ENCODE data around the gene GPHA2.

Gene GPHA2

DNA sequence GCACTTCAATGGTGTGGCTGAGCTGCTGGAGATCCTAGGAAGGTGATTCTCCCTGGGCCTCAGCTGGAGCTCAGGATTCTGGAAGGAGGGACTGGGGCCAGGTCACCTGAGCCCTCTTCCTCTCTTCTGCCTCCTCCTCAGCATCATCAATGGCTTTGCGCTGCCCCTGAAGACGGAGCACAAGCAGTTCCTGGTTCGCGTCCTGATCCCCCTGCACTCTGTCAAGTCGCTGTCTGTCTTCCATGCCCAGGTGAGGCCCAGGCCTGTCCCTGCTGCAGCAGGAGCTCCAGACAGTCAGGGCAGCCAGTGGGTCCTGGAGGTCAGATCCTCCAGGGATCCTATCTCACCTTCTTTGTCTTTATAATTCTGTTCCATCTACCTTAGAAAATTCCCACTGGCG is 5.4 kb downstream of the GPHA2 start:
- DNase-seq (ENCODE audit: low spot score): no peak

DNA sequence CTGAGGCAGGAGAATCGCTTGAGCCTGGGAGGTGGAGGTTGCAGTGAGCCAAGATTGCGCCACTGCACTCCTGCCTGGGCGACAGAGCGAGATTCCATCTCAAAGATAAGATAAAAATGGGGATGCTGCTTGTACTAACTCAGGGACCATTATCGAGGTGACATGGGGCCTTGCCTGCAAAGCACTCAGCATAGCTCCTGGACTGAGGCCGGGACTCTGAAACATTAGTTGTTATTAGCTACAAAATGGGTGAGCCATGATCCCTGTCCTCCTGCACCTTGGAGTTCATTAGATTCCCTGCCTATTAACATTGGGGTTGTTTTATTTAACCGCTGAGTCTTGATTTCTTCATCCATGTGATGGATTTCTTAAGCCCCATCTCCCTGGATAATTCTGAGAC is 6.1 kb downstream of the GPHA2 start:
- DNase-seq (ENCODE audit: low spot score): no peak

DNA sequence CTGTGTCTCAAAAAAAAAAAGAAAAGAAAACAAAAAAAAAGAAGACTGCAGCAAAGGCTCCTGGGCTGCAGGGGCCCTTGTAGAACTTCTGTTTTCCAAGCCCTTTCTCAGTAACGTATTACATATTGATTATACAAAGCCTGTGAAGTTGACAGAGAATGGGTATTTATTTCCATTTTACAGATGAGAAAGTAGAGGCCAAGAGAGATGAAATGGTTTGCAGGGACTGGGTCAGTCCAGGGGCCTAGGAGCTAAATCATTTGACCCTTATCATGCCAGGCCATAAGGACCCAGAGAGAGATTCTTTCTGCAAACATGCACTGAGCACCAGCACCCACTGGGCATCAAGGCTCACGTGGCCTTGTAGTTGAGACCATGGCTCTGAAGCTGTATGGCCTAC is 6.7 kb downstream of the GPHA2 start:
- DNase-seq (ENCODE audit: low spot score): no peak

DNA sequence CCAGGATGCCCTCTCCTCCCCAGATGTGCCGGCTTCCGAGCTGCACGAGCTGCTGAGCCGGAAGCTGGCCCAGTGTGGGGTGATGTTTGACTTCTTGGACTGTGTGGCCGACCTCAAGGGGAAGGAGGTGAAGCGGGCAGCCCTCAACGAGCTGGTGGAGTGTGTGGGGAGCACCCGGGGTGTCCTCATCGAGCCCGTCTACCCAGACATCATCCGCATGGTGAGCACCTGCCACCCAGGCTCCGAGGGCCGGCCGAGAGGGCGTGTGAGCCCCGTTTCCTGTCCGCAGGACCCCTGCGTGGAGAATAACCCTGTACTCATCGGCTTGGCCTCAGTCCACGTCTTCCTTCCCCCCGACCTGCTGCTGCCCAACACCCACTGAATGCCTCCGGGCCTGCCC is 9.0 kb downstream of the GPHA2 start:
- DNase-seq (ENCODE audit: low spot score): no peak

DNA sequence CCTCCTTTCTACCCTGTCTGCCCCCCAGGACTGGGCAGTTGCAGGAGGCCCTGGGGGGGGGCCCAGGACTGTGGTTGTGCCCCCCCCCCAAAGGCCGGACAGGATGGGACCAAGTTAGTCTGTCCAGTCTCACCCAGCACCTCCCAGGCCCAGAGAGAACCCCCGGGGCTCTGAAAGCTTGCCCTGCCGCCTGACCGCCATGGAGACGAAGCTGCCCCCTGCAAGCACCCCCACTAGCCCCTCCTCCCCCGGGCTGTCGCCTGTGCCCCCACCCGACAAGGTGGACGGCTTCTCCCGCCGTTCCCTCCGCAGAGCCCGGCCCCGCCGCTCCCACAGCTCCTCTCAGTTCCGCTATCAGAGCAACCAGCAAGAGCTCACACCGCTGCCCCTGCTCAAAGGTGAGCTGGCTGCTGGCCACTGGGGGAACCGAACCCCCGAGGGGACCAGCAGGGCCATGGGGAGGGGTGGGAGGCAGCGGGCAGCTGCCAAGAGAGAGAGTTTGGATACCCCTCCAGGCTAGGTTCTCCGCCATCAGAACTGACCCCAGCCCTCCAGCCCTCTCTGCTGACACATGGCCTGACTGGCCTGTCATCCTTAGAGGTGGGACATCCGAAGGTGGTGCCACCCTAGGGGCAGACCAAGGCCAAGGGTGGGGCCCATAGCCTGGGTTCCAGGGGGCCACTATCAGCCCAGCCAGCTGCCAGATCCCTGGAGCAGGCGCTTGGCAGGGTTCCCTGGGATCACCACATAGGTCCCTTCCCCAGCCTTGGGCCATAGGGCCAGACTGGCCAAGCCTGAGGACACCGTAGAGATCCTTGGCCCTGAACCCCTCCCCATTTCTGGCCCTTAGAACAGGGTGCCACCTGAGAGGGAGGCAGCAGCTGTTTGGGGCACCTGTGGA is 9.9 kb downstream of the GPHA2 start:
- no peak for DNase-seq (ENCODE audit: low spot score)

DNA sequence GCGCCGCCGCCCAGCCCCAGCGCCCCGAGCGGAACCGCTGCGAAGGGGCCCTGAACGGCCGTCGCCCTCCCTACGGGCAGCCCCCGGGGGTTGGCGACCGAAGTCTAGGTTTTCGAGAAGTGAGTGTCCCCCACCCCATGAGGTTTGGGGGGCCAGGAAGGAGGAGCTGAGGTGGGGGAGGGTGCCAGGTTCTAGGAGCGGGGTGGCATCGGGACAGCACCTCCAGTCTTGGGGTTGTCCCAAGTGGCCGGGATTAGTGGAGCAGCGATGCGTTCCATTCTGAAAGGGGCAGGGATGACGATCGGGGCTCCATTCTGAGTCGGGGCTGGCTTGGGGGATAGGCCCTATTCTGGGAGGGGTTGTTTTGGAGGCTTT is 10.8 kb downstream of the GPHA2 start:
- DNase-seq (ENCODE audit: low spot score): no peak

DNA sequence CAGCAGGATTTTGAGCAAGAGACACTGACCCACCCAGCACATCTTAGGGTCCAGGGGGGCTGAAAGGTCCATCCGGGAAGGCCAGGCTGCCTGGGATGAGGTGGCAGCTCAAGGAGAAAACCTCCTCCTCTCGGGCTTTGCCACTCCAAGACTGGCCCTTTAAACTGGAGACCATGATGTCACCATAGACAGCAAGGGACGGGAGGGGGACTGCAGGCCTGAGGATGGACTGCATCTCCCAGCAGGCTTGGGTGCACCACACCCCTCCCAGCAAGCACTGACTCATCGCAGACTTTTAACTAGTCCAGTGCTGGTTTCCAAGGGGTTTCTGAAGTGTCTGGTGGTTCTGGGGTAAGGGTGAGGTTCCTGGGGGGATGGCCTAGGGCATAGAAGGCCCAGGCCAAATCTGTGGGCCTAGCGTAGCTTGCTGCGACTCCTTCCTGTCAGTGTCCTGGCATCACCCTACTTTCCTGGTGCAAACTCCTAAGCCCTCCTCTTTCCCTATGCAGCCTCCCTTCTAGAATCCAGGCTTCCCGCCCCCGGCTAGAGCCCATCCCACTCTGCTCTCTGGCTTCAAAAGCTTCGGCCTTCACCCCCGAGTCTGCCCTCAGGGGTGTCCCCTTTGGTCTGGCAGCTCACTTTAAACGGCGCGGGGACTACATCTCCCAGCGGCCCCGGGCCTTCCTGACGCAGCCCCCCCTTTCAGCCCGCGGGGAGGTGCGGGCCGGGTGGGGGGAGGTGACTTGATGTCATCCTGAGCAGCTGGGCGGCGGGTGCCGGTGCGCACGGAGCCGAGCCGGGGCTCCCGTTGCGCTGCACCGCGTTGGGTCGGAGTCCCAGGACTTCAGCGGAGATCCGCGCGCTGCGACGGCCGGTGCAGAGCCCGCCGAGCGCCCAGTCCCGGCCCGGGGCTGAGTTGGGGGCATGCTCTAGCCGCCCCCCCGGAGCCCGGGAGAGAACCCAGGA is 11.5 kb downstream of the GPHA2 start, which contains the start of gene PPP2R5B:
PPP2R5B (plus strand) TSS at position 746 of the 966 bp plus-strand sequence. CDS start 1,046 bp downstream, outside the sequence.
- peak; percentile 88 for DNase-seq (ENCODE audit: low spot score)

DNA sequence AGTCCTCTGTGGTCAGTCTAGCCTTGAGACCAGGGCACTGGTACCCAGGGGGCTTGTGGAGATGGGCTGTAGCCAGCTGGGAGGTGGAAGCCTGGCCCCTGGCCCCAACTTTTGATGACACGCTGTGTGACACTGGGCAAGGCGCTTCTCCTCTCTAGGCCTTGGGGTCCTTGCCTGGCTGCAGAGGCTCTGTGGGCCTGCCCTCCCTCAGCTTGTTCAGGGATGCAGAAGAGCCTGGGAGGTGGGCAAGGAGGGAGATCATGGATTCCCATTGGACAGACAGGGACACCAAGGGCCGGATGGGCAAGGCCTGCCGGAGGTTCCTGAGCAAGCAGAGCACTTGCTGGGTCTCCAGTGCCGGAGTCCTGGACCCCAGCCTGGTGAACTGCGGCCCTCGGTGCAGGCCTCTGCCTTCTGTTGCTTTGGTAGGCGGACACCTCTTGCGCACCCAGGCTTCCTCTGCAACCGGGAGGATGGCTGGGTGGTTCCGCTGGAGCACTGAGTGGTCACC is 12.5 kb downstream of the GPHA2 start:
- no peak for DNase-seq (ENCODE audit: low spot score)

DNA sequence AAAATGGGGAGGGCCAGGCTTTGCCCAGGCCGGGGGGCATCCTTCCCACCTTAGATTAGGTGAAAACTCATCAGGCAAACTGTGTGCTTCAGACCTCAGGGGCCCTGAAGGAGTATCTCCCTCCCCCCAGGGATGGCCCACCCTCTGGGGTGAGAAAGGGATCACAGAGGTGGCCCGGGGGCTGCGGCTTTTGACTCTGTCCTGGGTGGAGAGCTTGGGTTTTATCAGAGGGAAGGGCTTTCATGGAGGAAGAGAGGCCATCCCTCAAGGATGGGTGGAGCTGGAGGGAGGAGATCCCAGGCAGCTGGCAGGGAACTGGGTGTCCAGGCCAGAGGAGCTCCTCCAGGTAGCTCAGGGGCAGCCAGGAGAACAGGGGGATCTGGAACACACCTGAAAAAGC is 14.3 kb downstream of the GPHA2 start:
- no peak for DNase-seq (ENCODE audit: low spot score)

DNA sequence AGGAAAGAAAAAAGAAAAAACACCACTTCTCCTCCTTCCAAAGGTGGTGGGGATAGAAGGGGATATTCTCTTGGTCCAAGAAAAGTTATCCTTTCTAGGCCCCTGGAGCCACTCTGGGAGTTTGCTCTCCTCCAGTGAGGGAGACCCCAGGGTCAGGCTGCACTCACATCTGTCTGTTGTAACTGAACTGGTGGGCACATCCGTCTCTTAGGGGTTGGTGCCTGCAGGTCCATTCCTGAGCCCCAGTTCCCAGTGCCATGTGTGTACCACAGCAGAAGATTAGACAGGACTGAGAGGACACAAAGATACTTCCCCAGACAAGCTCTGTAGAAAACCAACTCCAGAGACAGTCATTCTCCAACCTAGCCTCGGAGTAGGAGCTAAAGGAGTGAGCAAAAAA is 15.6 kb downstream of the GPHA2 start:
- no peak for DNase-seq (ENCODE audit: low spot score)

DNA sequence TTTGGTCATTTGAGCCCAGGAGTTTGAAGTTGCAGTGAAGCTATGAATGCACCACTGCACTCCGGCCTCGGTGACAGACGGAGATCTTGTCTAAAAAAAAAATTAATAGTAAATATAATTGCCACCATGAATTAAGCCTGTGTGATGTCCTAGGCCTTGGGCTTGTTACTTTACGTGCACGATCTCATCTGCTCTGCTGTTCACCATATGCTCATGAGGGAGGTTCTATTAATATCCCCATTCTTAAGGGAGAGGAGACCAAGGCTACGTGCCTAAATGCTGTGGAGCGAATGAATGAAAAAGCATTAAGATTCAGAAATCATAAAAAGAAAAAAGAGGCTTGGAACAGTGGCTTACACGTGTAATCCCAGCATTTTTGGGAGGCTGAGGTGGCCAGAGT is 16.1 kb downstream of the GPHA2 start:
- DNase-seq (ENCODE audit: low spot score): no peak

DNA sequence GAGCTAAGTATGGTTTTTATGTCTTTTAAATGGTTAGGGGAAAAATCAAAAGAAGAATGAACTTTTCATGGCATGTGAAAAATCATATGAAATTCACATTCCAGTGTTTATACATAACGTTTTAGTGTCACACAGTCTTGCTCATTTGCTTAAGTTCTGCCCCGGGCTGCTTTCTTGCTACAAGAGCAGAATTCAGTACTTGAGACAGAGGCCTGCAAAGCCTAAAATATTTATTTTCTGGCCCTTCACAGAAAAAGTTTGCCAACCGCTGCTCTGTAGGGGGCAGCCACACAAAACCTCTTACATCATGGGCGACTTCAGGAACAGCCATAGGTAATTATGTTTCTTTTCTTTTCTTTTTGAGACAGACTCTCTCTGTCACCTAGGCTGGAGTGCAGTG is 17.7 kb downstream of the GPHA2 start:
- no peak for DNase-seq (ENCODE audit: low spot score)

DNA sequence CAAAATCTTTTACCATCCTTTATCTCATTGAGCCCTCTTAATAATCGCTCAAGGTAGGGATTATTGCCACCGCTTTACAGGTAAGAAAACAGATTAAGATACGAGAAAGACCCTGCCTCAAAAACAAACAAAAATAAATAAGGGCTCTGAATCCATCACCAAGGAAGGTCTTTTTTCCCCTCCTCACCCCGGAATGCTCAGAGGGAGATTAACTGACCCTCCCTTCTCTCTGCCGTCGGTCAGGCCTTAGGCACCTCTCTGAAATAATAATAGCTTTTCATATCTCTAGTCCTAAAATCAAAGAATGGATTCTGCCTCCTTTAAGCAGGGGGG is 18.1 kb downstream of the GPHA2 start:
- DNase-seq (ENCODE audit: low spot score): no peak

DNA sequence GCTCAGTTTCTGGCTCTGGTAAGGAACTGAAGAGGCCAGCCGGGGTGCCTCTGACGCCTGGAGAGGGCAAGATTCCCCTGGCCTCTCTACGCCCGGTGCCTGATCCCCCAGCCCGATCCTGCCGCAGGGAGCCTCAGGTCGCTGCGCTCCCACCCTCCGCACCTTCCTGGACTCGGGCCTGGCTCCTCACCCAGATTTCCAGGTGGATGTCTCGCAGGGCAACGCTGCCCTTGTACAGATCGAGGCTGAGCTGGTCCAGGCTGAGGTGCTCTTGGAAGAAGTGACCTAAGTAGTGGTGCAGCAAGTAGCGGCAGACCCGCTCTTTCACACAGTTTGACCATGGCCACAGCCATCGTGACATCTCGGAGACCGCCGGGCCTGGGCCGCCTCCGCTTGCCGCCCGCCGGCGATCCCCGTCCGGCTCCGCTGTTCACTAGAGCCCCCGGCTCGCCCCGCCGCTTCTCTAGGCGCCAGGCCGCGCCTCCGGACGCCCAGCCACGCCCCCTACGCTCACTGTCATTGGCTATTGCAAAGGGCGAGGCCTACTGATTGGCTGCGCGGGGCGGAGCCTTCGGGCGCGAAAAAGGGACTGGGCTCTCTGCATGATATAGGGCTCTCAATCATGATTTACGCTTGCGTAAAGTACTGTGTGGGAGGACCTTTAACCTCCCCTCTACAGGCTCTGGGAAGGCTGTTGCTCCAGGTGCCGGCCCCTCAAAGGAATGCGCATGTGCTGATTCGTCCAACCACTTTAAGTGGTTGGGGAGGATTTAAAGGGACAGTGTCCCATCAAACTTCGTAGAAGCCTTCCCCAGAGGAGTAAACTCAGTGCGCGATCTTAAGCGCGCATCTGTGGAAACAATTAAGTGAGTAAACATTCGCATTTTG is 18.7 kb downstream of the GPHA2 start, which contains the start of gene ATG2A:
ATG2A (minus strand) TSS at position 435 of the 888 bp plus-strand sequence; CDS start at position 361, 74 bp downstream.
- DNase-seq (ENCODE audit: low spot score): peak; percentile 99

DNA sequence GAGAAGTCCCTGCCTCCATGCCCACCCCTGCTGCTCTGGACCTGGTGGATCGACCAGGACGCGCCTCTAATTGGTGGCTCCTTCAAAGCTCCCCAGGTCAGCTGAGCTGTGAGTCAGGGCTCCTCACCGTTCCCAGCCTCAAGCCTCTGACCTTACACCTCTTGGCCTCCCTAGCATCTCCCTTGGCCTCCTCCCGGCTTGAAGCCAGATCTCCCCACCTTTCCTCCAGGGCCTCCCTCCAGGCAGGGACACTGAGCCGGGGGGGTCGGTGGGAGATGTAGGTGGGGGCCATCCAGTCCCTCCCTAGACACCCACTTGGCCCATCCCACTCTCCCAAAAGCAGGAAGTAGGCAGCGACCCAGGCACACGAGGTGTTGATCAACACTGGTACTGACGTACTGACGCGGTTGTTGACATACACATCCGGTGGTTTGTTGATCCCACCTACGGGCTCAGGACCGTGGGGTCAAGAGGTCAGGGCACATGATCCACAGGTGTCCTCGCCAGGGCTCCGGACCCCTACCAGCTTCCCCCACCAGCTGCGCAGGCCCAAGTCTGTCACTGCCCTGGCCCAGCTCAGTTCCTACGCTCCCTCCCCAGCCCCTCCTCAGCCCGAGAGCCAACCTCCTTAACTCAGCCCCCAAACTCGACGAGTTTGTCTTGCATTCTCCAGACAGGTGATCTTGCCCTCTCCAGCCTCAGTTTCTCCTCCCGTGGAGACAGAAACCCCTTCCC is 19.5 kb downstream of the GPHA2 start:
- peak; percentile 63 for DNase-seq (ENCODE audit: low spot score)

DNA sequence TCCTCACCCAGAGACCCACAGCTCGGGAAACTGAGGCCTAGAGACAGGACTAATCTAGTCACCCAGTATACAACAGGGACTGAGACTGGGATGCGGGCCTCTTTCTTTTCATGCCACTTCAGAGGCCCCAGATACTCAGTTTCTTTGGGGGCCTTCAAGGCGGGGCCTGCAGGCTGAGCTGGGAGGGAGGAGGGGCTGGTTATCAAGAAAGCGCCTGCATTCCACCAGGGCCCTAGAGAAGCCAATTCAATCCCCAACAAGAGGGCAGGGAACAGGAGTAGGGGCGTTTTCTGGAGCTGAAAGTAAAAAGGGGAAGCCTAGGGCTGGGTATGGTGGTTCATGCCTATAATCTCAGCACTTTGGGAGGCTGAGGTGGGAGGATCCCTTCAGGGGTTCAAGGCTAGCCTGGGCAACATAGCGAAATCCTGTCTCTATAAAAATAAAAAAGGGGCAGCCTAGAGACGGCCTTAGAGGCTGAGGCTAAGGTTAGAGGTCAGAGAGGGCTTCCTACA is 20.3 kb downstream of the GPHA2 start:
- DNase-seq (ENCODE audit: low spot score): no peak

DNA sequence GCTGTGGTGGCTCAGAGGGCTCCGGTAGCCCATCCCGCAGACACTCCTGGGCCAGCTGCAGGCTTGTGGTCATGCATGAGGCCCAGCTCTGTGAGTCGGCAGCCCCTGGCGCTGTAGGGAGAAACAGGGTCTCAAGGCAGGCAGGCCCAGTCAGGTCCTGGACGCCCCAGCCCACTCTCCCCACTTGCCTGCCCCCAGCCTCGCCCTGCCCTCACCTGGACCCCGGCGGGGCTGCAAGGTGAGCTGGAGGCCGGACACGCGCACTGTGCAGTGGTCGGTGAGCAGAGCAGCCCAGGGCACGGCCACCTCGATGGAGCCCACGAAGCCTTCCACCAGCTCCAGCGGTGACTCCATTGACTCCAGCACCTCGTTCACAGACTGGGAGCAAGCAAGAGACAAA is 21.6 kb downstream of the GPHA2 start:
- DNase-seq (ENCODE audit: low spot score): no peak

DNA sequence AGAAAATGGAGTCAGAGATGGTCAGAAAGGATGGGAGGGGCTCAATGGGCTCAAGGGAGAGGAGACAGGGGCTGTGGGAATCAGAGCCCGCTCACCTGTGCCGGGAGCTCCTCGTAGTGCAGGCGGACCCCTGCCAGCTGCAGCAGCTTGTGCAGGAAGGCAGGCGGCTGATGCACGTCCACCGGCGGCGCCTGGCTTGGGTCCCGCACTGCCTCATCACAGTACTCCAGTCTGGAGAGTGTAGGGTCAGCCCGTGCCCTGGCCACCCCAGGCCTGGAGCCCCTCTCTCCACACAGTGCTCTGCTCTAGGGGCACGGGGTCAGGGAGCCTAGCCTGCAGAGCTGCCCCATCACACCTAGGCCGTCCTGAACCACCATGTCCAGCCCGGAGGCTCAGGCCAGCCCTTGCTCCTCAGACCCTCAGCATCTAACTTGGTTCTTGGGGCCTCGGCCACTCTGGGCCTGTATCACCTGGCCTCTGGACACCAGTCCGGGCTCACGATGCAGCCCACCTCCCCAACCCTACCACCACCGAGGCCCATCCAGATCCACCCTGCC is 22.4 kb downstream of the GPHA2 start:
- DNase-seq (ENCODE audit: low spot score): no peak

DNA sequence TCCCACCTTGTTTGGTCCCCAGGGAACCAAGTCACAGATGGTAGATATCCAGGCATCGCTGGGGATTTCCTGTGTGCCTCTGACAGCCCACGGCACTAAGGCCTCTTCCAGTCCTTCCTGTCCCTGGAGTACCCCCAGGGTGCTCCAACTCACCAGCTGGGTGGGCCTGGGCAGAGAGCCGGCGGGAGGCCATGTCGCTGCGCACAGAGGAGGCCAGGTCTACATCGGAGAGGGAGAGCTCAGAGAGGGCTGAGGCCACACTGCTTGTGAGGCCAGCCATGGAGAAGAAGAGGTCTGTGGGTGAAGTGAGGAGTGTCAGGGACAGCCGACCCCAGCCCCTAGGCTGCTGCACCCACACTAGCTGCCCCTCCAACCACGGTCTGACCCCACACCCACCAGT is 24.0 kb downstream of the GPHA2 start:
- no peak for DNase-seq (ENCODE audit: low spot score)

DNA sequence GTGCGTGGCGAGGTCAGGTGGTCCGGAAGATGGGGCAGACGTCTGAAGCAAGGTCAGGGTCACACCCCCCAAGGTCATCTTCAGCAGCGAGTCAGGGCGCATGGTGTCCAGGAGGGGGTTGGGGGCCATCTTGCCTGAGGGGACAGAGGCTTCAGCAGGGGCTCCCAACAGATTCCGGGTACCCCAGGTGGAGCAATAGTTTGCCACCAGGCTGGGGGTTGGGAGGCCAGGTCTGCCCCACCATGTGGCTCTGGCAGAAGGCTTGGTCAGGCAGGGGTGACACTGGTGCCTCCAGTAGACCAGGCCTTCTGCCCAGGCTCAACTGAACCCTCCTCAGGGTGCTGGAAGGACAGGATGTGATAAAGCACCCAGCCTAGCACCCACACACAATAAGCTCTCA is 24.6 kb downstream of the GPHA2 start:
- DNase-seq (ENCODE audit: low spot score): no peak

All from ecto neural progenitor cell (in vitro differentiated cells).